Chondrocyte (in vitro differentiated cells): Measurements from ENCODE around the gene XRCC5. TPM values are rescaled to one million over a fixed set of nuclear protein-coding genes. Genes with fewer than 3 reads are reported as not detected.
"Not testable (repeated sequence)": the region's sequence is repeated elsewhere in the genome, so short reads cannot be mapped to it uniquely, and the experiment has no call there.

ENCODE experiments used
- DNase-seq: peaks from one replicate; pipeline ENCODE4 v3.0.0; 2021; ENCODE audit warnings: mixed read lengths, low spot score
- H3K27ac Mint-ChIP-seq: one replicate; pipeline ENCODE4 v1.8.0; 2021; ENCODE audit warnings: mild to moderate bottlenecking, moderate library complexity, mixed read lengths; ENCODE audit not compliant: unreplicated experiment
- H3K27me3 Mint-ChIP-seq: 2 replicates; pipeline ENCODE4 v1.8.0; 2021; ENCODE audit warnings: low read depth, mixed read lengths
- H3K36me3 Mint-ChIP-seq: 2 replicates; pipeline ENCODE4 v1.8.0; 2021; ENCODE audit warnings: low read depth, mixed read lengths
- H3K4me1 Mint-ChIP-seq: 2 replicates; pipeline ENCODE4 v1.8.0; 2021; ENCODE audit warnings: low read depth, mild to moderate bottlenecking, mixed read lengths
- H3K4me3 Mint-ChIP-seq: one replicate; pipeline ENCODE4 v1.8.0; 2021; ENCODE audit warnings: mild to moderate bottlenecking, moderate library complexity, mixed read lengths; ENCODE audit not compliant: unreplicated experiment
- H3K9me3 Mint-ChIP-seq: 2 replicates; pipeline ENCODE4 v1.8.0; 2021; ENCODE audit warnings: low read depth, mixed read lengths
- CTCF ChIP-seq: fragments of 200-600 bp; sonication (generic); IDR thresholded peaks from 2 replicates; pipeline ENCODE4 v1.5.0; 2021; ENCODE audit warnings: antibody characterized with exemption, mild to moderate bottlenecking, moderate library complexity
- total RNA-seq: library from RNA; stranded (reverse); gene quantifications from 3 replicates; pipeline ENCODE4 v1.2.1, GENCODE V29; 2021

Gene XRCC5
- total RNA-seq, 1 donor from 2014 or later = 154 TPM

GRCh38 chr2:216139884-216140283, 30.7 kb downstream of the XRCC5 start:
- peaks cover 50% of the 10 kb centered on the region for H3K36me3 Mint-ChIP-seq
- no peaks in the 10 kb centered on the region for H3K9me3 Mint-ChIP-seq
- H3K27me3 Mint-ChIP-seq = no peaks in the 10 kb centered on the region
- peak; percentile 57 for TF ChIP-seq CTCF
- H3K4me3 Mint-ChIP-seq = no peak overlapping the region
- H3K4me1 Mint-ChIP-seq = peaks cover 10% of the 10 kb centered on the region
- no peak for DNase-seq
- no peak overlapping the region for H3K27ac Mint-ChIP-seq

- peaks cover 38% of the 10 kb centered on the region for H3K36me3 Mint-ChIP-seq
- not testable (repeated sequence) for H3K4me3 Mint-ChIP-seq, H3K9me3 Mint-ChIP-seq, H3K27ac Mint-ChIP-seq, DNase-seq, H3K27me3 Mint-ChIP-seq, H3K4me1 Mint-ChIP-seq
Observed at GRCh38 chr2:216141516-216141915, 32.4 kb downstream of the XRCC5 start.

GRCh38 chr2:216142540-216142939, 33.4 kb downstream of the XRCC5 start:
- peaks cover 10% of the 10 kb centered on the region for H3K4me1 Mint-ChIP-seq
- no peak for DNase-seq
- H3K36me3 Mint-ChIP-seq = peaks cover 36% of the 10 kb centered on the region
- H3K27me3 Mint-ChIP-seq = no peaks in the 10 kb centered on the region
- no peak overlapping the region for H3K4me3 Mint-ChIP-seq
- TF ChIP-seq CTCF = no peak
- no peak overlapping the region for H3K27ac Mint-ChIP-seq
- no peaks in the 10 kb centered on the region for H3K9me3 Mint-ChIP-seq

GRCh38 chr2:216144372-216144771, 35.2 kb downstream of the XRCC5 start:
- no peak for TF ChIP-seq CTCF
- H3K4me3 Mint-ChIP-seq = no peak overlapping the region
- peaks cover 14% of the 10 kb centered on the region for H3K4me1 Mint-ChIP-seq
- peaks cover 31% of the 10 kb centered on the region for H3K36me3 Mint-ChIP-seq
- H3K9me3 Mint-ChIP-seq = no peaks in the 10 kb centered on the region
- no peak overlapping the region for H3K27ac Mint-ChIP-seq
- no peak for DNase-seq
- H3K27me3 Mint-ChIP-seq = no peaks in the 10 kb centered on the region

- no peak overlapping the region for H3K4me3 Mint-ChIP-seq
- H3K9me3 Mint-ChIP-seq = no peaks in the 10 kb centered on the region
- DNase-seq = no peak
- H3K36me3 Mint-ChIP-seq = peaks cover 33% of the 10 kb centered on the region
- peaks cover 19% of the 10 kb centered on the region for H3K4me1 Mint-ChIP-seq
- no peak for TF ChIP-seq CTCF
- H3K27me3 Mint-ChIP-seq = no peaks in the 10 kb centered on the region
- no peak overlapping the region for H3K27ac Mint-ChIP-seq
Observed at GRCh38 chr2:216144857-216145256, 35.7 kb downstream of the XRCC5 start.

GRCh38 chr2:216146573-216146972, 37.4 kb downstream of the XRCC5 start:
- H3K27ac Mint-ChIP-seq = peak overlapping the region; percentile 29
- no peak for TF ChIP-seq CTCF
- peaks cover 22% of the 10 kb centered on the region for H3K4me1 Mint-ChIP-seq
- H3K27me3 Mint-ChIP-seq = no peaks in the 10 kb centered on the region
- DNase-seq = no peak
- peaks cover 32% of the 10 kb centered on the region for H3K36me3 Mint-ChIP-seq
- H3K9me3 Mint-ChIP-seq = no peaks in the 10 kb centered on the region
- H3K4me3 Mint-ChIP-seq = no peak overlapping the region
